HG03571 (cell line): ENCODE data around the gene RIN2.
"Not testable (repeated sequence)": the region's sequence is repeated elsewhere in the genome, so short reads cannot be mapped to it uniquely, and the experiment has no call there.

Experiments used
- ATAC-seq: cut with Tn5 transposase; IDR thresholded peaks from one replicate; pipeline ENCODE4 v1.9.1; 2021; ENCODE audit not compliant: unreplicated experiment

RIN2 gene

DNA sequence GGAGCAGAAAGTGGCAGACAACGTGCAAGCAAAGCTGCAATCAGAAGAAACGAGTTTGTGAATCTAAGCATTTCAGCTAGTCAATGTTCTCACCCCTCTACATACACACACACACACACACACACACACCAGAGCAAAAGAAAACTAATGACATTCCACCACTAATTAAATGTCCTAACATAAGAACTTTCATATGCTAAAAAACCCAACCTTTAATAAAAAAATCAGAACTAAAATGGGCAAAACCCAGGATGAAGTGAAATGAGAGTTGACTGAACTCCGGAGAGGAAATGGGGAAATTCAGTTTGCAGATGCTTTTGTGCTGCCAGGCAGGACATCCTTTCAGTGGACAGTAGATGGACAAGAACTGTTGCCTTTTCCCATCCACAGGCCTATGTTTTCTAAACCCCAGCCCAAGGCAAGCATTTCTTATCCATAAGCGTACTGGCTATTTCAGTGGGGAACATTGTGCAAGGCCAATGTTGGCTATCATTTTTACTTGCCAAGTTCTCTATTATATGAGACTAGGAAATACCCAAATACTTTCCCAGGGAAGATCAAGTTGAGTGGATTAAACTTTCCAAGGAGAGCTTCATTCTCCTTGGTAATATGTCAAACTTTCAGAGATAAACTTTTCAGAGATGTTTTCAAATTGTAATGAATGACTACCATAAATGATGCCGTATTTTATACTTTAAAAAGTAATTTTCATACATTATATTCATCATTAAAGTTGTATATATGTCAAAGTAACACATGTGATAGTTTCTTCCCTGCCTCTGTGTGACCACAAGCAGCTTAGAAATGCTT is 27.3 kb downstream of the RIN2 start:
- no peak for ATAC-seq

DNA sequence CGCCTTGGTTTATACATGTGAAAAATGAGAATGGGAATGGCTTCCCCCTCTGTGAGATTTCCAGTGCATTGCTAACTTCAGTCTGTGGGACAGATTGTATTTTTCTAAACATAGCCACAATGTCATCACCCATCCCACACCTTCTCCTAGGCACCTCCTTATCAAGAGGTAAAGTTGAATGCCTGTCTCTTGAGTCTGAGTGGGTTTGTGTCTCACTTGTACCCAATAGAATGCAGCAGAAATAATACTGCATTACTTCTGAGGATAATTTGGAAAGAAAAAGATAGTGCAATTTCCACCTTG is 27.9 kb downstream of the RIN2 start:
- ATAC-seq = no peak

DNA sequence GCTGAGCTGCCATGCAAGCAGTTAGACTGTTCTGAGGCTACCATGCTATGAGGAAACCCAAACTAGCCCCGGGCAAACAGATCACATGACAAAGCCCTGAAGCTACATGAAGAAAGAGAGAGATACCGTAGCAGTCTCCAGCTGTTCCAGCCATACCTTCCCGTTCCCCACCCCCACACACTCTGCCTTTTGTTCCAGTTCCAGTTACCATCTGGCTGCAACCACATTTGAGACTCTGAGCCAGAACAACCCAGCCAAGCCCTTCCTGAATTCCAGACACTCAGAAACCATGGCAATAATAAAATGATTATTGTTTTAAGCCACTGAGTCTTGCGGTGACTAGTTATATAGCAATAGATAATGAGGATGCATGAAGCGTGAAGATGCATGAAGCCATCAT is 28.3 kb downstream of the RIN2 start:
- no peak for ATAC-seq

- ATAC-seq = no peak
These were observed 29.3 kb downstream of the RIN2 start for GRCh38 chr20:19787366-19787765.

DNA sequence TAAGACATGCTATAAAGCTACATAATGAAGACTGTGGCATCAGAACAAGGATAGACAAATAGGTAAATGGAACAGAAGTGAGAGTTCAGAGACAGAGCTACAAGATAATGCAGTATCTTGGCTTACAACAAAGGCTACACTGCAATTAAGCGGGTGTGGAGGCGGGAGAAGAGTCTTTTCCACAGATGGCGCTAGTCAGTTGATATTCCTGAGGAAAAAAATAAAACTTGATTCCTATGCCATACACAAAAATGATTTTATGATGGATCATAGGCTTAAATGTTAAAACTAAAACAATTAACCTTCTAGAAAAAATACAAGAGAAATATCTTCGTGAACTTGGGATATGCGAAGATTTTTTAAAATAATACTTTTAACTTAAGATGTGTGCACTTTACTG is 31.0 kb downstream of the RIN2 start:
- no peak for ATAC-seq

DNA sequence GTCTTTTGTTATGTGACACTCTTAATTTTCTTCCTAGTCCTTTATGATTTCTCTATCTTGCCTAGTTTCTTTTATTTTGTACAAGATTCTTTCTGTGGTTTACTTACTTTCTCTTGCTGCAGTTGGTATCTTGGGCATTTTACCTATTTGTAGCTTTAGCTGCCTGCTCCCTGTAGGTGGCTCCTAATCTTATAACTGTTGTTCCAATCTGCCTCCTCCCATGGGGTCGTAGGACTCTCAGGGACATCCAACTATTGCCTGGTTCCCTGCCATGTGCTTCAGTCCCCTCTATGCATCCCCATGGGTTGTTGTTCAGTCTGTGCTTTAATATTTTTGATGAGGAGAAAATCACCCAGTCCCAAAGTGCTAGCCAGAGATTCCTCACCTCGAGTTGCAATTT is 31.4 kb downstream of the RIN2 start:
- no peak for ATAC-seq

DNA sequence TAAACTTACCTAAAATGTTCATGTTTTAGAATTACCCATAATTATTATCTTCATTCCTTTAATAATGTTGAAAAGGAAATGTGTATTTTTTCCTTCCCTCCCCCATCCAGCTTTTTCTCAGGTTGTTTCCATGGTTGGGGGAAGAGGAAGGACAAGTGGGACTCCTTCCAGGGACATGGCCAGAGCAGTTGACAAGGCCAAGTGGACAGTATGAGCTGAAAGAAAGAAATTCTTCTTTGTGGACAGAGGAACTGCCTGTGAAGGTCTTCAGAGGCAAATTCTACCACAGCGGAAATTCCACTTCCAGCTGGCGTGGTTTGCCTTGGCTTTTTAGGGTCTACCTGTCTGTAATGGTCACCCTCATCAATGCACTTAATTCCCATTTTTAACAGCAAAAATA is 33.8 kb downstream of the RIN2 start:
- ATAC-seq = no peak

DNA sequence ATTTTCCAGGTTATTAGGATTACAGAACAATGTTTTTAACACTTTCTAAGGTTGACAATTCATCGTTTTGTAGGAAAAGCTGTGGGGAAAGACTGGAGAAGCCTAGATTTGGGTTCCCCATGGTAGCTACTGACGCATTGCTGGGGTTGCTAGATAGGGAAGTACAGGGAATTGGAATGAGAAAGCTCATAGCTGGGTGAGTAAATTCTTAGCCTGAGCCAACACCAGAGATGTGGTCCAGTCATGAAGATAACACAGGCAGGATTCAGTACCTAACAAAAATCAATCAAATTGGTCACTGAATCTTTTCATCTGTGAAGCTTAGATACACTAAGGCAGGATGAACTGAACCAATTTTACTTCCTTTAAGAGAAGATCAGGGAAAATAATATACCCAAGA is 35.7 kb downstream of the RIN2 start:
- no peak for ATAC-seq

DNA sequence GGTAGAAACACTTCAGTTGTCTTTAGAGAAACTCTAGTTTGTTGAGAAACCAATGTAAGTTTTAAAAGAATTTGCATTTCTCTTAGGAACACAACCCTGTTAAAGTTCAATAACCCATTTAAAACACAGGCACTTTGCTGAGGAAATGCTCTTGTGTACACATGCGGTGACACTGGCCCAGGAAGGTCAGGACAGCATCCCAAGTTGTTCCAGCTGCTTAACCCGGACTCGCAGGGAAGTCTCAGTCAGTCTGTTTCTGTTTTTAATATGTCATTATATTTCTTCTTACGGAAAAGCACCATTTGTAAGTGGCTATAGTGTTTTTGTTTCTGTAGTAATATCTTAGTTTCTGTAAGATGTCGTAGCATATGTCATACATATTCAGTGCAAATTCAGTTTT is 36.9 kb downstream of the RIN2 start:
- ATAC-seq = no peak

DNA sequence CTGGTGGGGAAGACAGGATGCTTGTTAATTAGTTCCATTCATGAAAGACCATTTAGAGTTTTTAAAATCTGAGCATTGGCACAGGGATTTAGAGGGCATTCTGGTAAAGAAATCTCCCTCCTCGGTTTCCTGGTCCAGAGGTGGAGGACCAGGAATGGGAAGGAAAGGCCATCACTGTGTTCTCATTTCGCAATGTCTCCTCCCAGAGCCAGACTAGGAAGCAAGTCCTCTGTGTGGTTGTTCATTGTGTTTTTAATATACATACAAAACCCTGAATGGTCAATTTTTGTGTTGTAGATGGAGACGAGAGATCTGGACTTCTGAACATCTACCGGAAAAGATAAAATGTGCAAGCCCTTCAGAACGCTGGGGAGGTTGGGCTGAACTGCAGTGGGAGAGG is 41.3 kb downstream of the RIN2 start:
- no peak for ATAC-seq

- no peak for ATAC-seq
These were observed 44.0 kb downstream of the RIN2 start for GRCh38 chr20:19802099-19802491.

DNA sequence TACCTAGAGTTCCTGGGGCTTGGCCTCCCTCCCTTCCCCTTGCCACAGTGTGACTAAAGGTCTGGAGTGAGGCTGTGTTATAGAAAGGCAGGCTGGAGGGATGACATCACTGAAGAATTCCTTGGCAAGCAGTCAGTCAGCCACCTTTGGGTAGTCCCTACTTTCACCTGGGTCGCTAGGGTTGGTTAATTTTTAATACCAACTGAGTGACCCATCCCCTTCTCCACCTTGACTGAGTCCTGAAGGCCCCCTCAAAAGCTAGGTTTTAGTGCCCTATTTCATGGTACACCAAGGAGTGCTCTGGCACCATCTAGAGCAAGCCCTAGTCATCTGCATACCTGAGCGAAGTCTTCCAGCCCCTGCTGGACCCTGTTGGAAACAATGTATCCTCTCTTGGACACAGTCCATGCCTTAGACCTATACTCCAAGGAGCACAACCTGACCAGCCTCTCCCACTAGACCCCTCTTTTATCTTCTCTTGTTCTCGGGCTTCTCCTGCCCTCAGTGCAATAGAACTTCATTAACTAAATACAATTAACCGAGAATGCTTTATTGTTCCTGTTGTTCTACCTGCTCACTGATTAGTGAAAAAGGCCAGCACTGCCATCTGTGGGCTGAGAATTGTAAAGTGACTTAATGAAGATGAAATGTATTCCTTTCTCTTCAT is 44.6 kb downstream of the RIN2 start:
- ATAC-seq = no peak

GRCh38 chr20:19806276-19806675 is 48.2 kb downstream of the RIN2 start:
- ATAC-seq = not testable (repeated sequence)

- ATAC-seq = no peak
These were observed 48.7 kb downstream of the RIN2 start for GRCh38 chr20:19806806-19807190.

- no peak for ATAC-seq
These were observed 49.3 kb downstream of the RIN2 start for GRCh38 chr20:19807191-19807945.
